H1 (cell line): ENCODE measurements around the gene MPPE1. TPM values are rescaled to one million over a fixed set of nuclear protein-coding genes. Genes with fewer than 3 reads are reported as not detected.

Experiments used
- CTCF ChIA-PET: fragments of 300-600 bp; sonication (Branson Sonifier 250); formaldehyde crosslinking; loops from one replicate; lab custom pipeline; 2021; ENCODE audit not compliant: partially characterized antibody; lab: Charles Lee
- POLR2A ChIA-PET: fragments of 300-600 bp; sonication (Branson Sonifier 250); formaldehyde crosslinking; loops from one replicate; lab custom pipeline; 2021; ENCODE audit warnings: inconsistent platforms; ENCODE audit not compliant: partially characterized antibody; lab: Charles Lee
- DNase-seq, 2 experiments: peaks; one replicate each; pipeline versions ENCODE4 v3.0.0 to v3.0.0-alpha.2; 2010 to 2022; ENCODE audit warnings: low spot score in 2 of 2, low read depth in 1 of 2, mixed read lengths in 1 of 2
- FAIRE-seq: peaks from 2 replicates; lab custom pipeline; 2011; peaks lifted over from hg19 to GRCh38; lab: Jason Lieb, UNC
- H2AFZ ChIP-seq: 2 replicates; pipeline ENCODE4 v1.8.1; 2012; ENCODE audit warnings: low read length, inconsistent platforms
- H2AK5ac ChIP-seq: 2 replicates; pipeline ENCODE4 v1.6.1; 2013; ENCODE audit warnings: low read depth, low read length
- H2BK120ac ChIP-seq: replicated peaks from 2 replicates; pipeline ENCODE3; 2013; ENCODE audit warnings: low read depth, low read length, inconsistent platforms
- H2BK12ac ChIP-seq: 2 replicates; pipeline ENCODE4 v1.6.1; 2013; ENCODE audit warnings: low read depth, low read length
- H2BK15ac ChIP-seq: 2 replicates; pipeline ENCODE4 v1.6.1; 2013; ENCODE audit warnings: low read length
- H2BK20ac ChIP-seq: 2 replicates; pipeline ENCODE4 v1.6.1; 2013; ENCODE audit warnings: low read length
- H2BK5ac ChIP-seq: 2 replicates; pipeline ENCODE4 v1.6.1; 2013; ENCODE audit warnings: low read depth, low read length
- H3K14ac ChIP-seq: 2 replicates; pipeline ENCODE4 v1.6.1; 2013; ENCODE audit warnings: inconsistent platforms; ENCODE audit not compliant: insufficient read length
- H3K18ac ChIP-seq: 2 replicates; pipeline ENCODE4 v1.6.1; 2013; ENCODE audit warnings: low read length; ENCODE audit errors: extremely low read depth
- H3K23ac ChIP-seq: 2 replicates; pipeline ENCODE4 v1.6.1; 2013; ENCODE audit warnings: inconsistent platforms; ENCODE audit not compliant: insufficient read length
- H3K23me2 ChIP-seq: 2 replicates; pipeline ENCODE4 v1.6.1; 2013; ENCODE audit warnings: low read depth, low read length
- H3K27ac ChIP-seq: 2 replicates; pipeline ENCODE4 v1.6.1; 2011; ENCODE audit warnings: low read depth, low read length, inconsistent platforms
- H3K27me3 ChIP-seq, 4 experiments: replicated peaks in 1 of 4; 1 replicate in 1 of 4; 2 replicates in 3 of 4; pipeline versions ENCODE4 v1.6.1 to v1.8.1; 2011 to 2013; ENCODE audit warnings: low read length in 3 of 4, mild to moderate bottlenecking in 3 of 4, inconsistent platforms in 2 of 4, mixed read lengths in 2 of 4, moderate library complexity in 1 of 4; ENCODE audit not compliant: control insufficient read depth in 3 of 4, insufficient read depth in 3 of 4; ENCODE audit errors: extremely low read depth in 1 of 4
- H3K36me3 ChIP-seq, 4 experiments: 2 replicates each; pipeline versions ENCODE4 v1.6.1 to v1.8.1; 2011 to 2013; ENCODE audit warnings: mild to moderate bottlenecking in 4 of 4, low read length in 3 of 4, moderate library complexity in 2 of 4, control low read depth in 1 of 4, inconsistent platforms in 1 of 4; ENCODE audit not compliant: insufficient read depth in 4 of 4, control insufficient read depth in 2 of 4
- H3K4ac ChIP-seq: replicated peaks from 2 replicates; pipeline ENCODE3; 2013; ENCODE audit warnings: low read length, low read depth, mixed read lengths, inconsistent platforms; ENCODE audit not compliant: insufficient read length
- H3K4me1 ChIP-seq, 4 experiments: replicated peaks in 1 of 4; 1 replicate in 1 of 4; 2 replicates in 3 of 4; pipeline versions ENCODE4 v1.6.1 to v1.8.1; 2011 to 2013; ENCODE audit warnings: low read length in 3 of 4, inconsistent platforms in 2 of 4, mixed read lengths in 1 of 4; ENCODE audit not compliant: insufficient read depth in 4 of 4, control insufficient read depth in 3 of 4
- H3K4me2 ChIP-seq, 2 experiments: 2 replicates each; pipeline versions ENCODE4 v1.6.1 to v1.8.1; 2011 to 2013; ENCODE audit warnings: low read depth in 2 of 2, low read length in 2 of 2, control low read depth in 1 of 2, inconsistent platforms in 1 of 2, mild to moderate bottlenecking in 1 of 2; ENCODE audit not compliant: insufficient read depth in 1 of 2
- H3K4me3 ChIP-seq, 4 experiments: fragments of 200-600, 300-600 bp in 1 of 4; sonication (generic), shearing (Covaris generic), sonication (Bioruptor Twin) in 1 of 4; 2 replicates each; pipeline versions ENCODE4 v1.5.1 to v1.8.1; 2011 to 2016; ENCODE audit warnings: low read length in 4 of 4, low read depth in 3 of 4, control low read depth in 2 of 4, inconsistent platforms in 2 of 4, mild to moderate bottlenecking in 2 of 4, mixed read lengths in 1 of 4, moderate library complexity in 1 of 4; ENCODE audit not compliant: insufficient read depth in 2 of 4; ENCODE audit errors: extremely low read depth in 1 of 4
- H3K56ac ChIP-seq: replicated peaks from 2 replicates; pipeline ENCODE3; 2013; ENCODE audit warnings: low read depth, mild to moderate bottlenecking, mixed read lengths, low read length, inconsistent platforms; ENCODE audit not compliant: insufficient read length
- H3K79me1 ChIP-seq: 2 replicates; pipeline ENCODE4 v1.6.1; 2013; ENCODE audit warnings: low read depth, low read length, control low read depth
- H3K79me2 ChIP-seq, 2 experiments: 2 replicates each; pipeline versions ENCODE4 v1.6.1 to v1.8.1; 2012 to 2013; ENCODE audit warnings: low read length in 2 of 2, mild to moderate bottlenecking in 2 of 2, inconsistent platforms in 1 of 2; ENCODE audit not compliant: insufficient read depth in 2 of 2, control insufficient read depth in 1 of 2
- H3K9ac ChIP-seq, 4 experiments: replicated peaks in 1 of 4; 1 replicate in 1 of 4; 2 replicates in 3 of 4; pipeline versions ENCODE4 v1.6.1 to v1.8.1; 2011 to 2013; ENCODE audit warnings: low read depth in 3 of 4, low read length in 3 of 4, control low read depth in 2 of 4, mild to moderate bottlenecking in 2 of 4, moderate library complexity in 2 of 4, inconsistent platforms in 1 of 4; ENCODE audit errors: extremely low read depth in 1 of 4
- H3K9me3 ChIP-seq, 2 experiments: 2 replicates each; pipeline versions ENCODE4 v1.6.1 to v1.8.1; 2012 to 2013; ENCODE audit warnings: mild to moderate bottlenecking in 2 of 2, moderate library complexity in 2 of 2, control low read depth in 1 of 2, inconsistent platforms in 1 of 2, low read depth in 1 of 2, low read length in 1 of 2, mixed read lengths in 1 of 2; ENCODE audit not compliant: insufficient read depth in 2 of 2
- H4K20me1 ChIP-seq, 2 experiments: replicated peaks in 1 of 2; 2 replicates each; pipeline versions ENCODE3 to v1.8.1; 2011 to 2013; ENCODE audit warnings: inconsistent platforms in 2 of 2, low read length in 2 of 2, mild to moderate bottlenecking in 1 of 2; ENCODE audit not compliant: insufficient read depth in 2 of 2, control insufficient read depth in 1 of 2
- H4K5ac ChIP-seq: 2 replicates; pipeline ENCODE4 v1.6.1; 2013; ENCODE audit warnings: low read length, low read depth, mixed read lengths, inconsistent platforms; ENCODE audit not compliant: insufficient read length
- H4K8ac ChIP-seq: 2 replicates; pipeline ENCODE4 v1.8.0; 2013; ENCODE audit warnings: mild to moderate bottlenecking, moderate library complexity, low read length, inconsistent platforms; ENCODE audit not compliant: insufficient read depth; ENCODE audit errors: extremely low read depth
- H4K91ac ChIP-seq: replicated peaks from 2 replicates; pipeline ENCODE3; 2013; ENCODE audit warnings: low read length, mixed read lengths, inconsistent platforms; ENCODE audit not compliant: insufficient read length
- CHD2 ChIP-seq: IDR thresholded peaks from 2 replicates; pipeline ENCODE4 v1.6.1; 2012; ENCODE audit warnings: low read length, improper control_type of control experiment
- CTCF ChIP-seq, 3 experiments: IDR thresholded peaks; 1 replicate in 2 of 3; 2 replicates in 1 of 3; pipeline versions ENCODE4 v1.5.1 to v1.6.1; 2011; ENCODE audit warnings: low read length in 3 of 3, mild to moderate bottlenecking in 3 of 3, inconsistent platforms in 2 of 3, low read depth in 1 of 3, moderate library complexity in 1 of 3; ENCODE audit not compliant: insufficient read depth in 1 of 3; ENCODE audit errors: control extremely low read depth in 1 of 3
- EGR1 ChIP-seq: IDR thresholded peaks from 2 replicates; pipeline ENCODE4 v1.6.1; 2011; ENCODE audit warnings: low read depth, low read length, borderline replicate concordance
- EP300 ChIP-seq, 2 experiments: IDR thresholded peaks; 1 replicate in 1 of 2; 2 replicates in 1 of 2; pipeline ENCODE4 v1.6.1; 2011 to 2012; ENCODE audit warnings: low read depth in 2 of 2, low read length in 2 of 2, mild to moderate bottlenecking in 2 of 2, borderline replicate concordance in 1 of 2, inconsistent platforms in 1 of 2, moderate library complexity in 1 of 2
- FOSL1 ChIP-seq: IDR thresholded peaks from 2 replicates; pipeline ENCODE4 v1.6.1; 2011; ENCODE audit warnings: mild to moderate bottlenecking, low read depth, low read length, moderate library complexity; ENCODE audit not compliant: insufficient read depth
- HDAC2 ChIP-seq, 2 experiments: fragments of 300-600 bp in 1 of 2; sonication (generic) in 1 of 2; IDR thresholded peaks; 2 replicates each; pipeline ENCODE4 v1.6.1; 2011 to 2012; ENCODE audit warnings: low read depth in 2 of 2, low read length in 2 of 2, mild to moderate bottlenecking in 2 of 2, moderate library complexity in 2 of 2, borderline replicate concordance in 1 of 2, inconsistent platforms in 1 of 2
- MAX ChIP-seq: IDR thresholded peaks from 2 replicates; pipeline ENCODE4 v1.6.1; 2012; ENCODE audit warnings: inconsistent platforms
- PHF8 ChIP-seq: fragments of 200-600 bp; sonication (generic); conservative IDR thresholded peaks from 2 replicates; pipeline ENCODE4 v1.7.1; 2012; ENCODE audit warnings: low read depth, mild to moderate bottlenecking, inconsistent platforms, low read length, moderate library complexity
- SUZ12 ChIP-seq: fragments of 200-600 bp; sonication (generic); IDR thresholded peaks from 2 replicates; pipeline ENCODE4 v1.6.1; 2012; ENCODE audit warnings: mild to moderate bottlenecking, inconsistent platforms, low read length, moderate library complexity, mixed read lengths
- TEAD4 ChIP-seq: IDR thresholded peaks from 2 replicates; pipeline ENCODE4 v1.6.1; 2012; ENCODE audit warnings: low read depth, low read length, inconsistent platforms, mixed read lengths
- WGBS, 2 experiments: shearing (Covaris generic) in 1 of 2; methylation state at CpG; one replicate each; pipeline versions ENCODE4 v1.1.6 to v1.1.7; 2013 to 2015; ENCODE audit warnings: low lambda C conversion rate in 2 of 2, mixed read lengths in 2 of 2, inconsistent platforms in 1 of 2, low coverage in 1 of 2, missing lambda C conversion rate in 1 of 2; ENCODE audit not compliant: insufficient replicate concordance in 2 of 2, insufficient coverage in 1 of 2, insufficient read length in 1 of 2; ENCODE audit errors: extremely low coverage in 1 of 2, missing lambda C conversion rate in 1 of 2; 5-methylcytosine and 5-hydroxymethylcytosine counted together
- polyA plus RNA-seq, 7 experiments: library from polyadenylated mRNA; depleted of rRNA in 3 of 7; stranded (reverse) in 5 of 7; unstranded in 2 of 7; fragments of >200 nt in 5 of 7; fragments of 200-250 nt in 2 of 7; gene quantifications; 1 replicate in 5 of 7; 2 replicates in 1 of 7; 4 replicates in 1 of 7; pipeline versions ENCODE4 v1.2.1 to v1.2.3, GENCODE V29; 2011 to 2013; ENCODE audit warnings: missing spikeins in 2 of 7, mixed read lengths in 2 of 7
- total RNA-seq: library from RNA; stranded (reverse); fragmentation: NEBNext Ultra II Directional; extraction: Animal tissue kit (Norgen Biotek cat#: 25700); gene quantifications from 2 replicates; pipeline ENCODE4 v1.2.1, GENCODE V29; 2021

The MPPE1 gene
- total and polyA plus RNA-seq, 2 of the 8 experiments (the other 6 are each of a cell fraction or from before 2014, with no cell fraction given), result 13.7 to 20.9 TPM

GRCh38 chr18:11906176-11906575 lies 1.9 kb downstream of the MPPE1 start:
- Histone ChIP-seq H3K14ac (no peak overlapping the region), H4K5ac (no peak overlapping the region), H4K8ac (no peak overlapping the region), H3K4me2 (no peak overlapping the region; a peak in 1 of 4 replicates), H3K56ac (no peak overlapping the region), H2AK5ac (no peak overlapping the region), H3K79me2 (no peaks in the 10 kb centered on the region), H3K23ac (no peak overlapping the region), H3K9ac (no peak overlapping the region), H4K91ac (peak overlapping the region; percentile 44), H3K9me3 (no peaks in the 10 kb centered on the region), H2BK15ac (no peak overlapping the region), H2BK12ac (no peak overlapping the region), H2BK5ac (peak overlapping the region; percentile 71; the same call in 1 of the 2 replicates), H3K23me2 (peaks cover 10% of the 10 kb centered on the region; the same call in 1 of the 2 replicates), H3K4me1 (peaks cover 3 to 21% (median 15%) of the 10 kb centered on the region in 4 experiments; a peak in 6 of 7 replicates), H3K79me1 (no peaks in the 10 kb centered on the region), H3K4ac (no peak overlapping the region), H3K27me3 (no peaks in the 10 kb centered on the region), H4K20me1 (no peaks in the 10 kb centered on the region), H2AFZ (no peak overlapping the region), H3K27ac (no peak overlapping the region), H3K36me3 (no peaks in the 10 kb centered on the region), H2BK120ac (no peak overlapping the region), H3K4me3 (no peak overlapping the region), H3K18ac (no peak overlapping the region; the same call in 1 of the 2 replicates), H2BK20ac (no peak overlapping the region)
- no peak for DNase-seq
- POLR2A ChIA-PET, result interaction anchor here (0.7 to 1.1 kb wide), 3 partner anchors 12 to 85 kb away, joined by 3 read pairs; no protein-coding TSS in a partner anchor
- CTCF ChIA-PET, result interaction anchor here (1.0 to 1.6 kb wide), 6 partner anchors 80 to 250 kb away, joined by 3 to 6 read pairs (median 4); no protein-coding TSS in a partner anchor
- WGBS, 2 experiments, result 100% methylated on average over 1 of the region's 1 CpG; no CpG with 5 or more reads in 1 of the 2 experiments
- no peak for FAIRE-seq
- no peak for TF ChIP-seq EP300 (IDR thresholded peaks at IDR 0.05; ENCODE audit: borderline replicate concordance in 1 of 2, low read depth in 2 of 2, low read length in 2 of 2)
- no peak for TF ChIP-seq FOSL1
- TF ChIP-seq SUZ12, result no peak
- no peak for TF ChIP-seq HDAC2 (IDR thresholded peaks at IDR 0.05; ENCODE audit: borderline replicate concordance in 1 of 2, low read depth in 2 of 2, low read length in 2 of 2)
- TF ChIP-seq TEAD4, result no peak
- TF ChIP-seq CTCF (IDR thresholded peaks at IDR 0.05; ENCODE audit: control extremely low read depth in 1 of 3, insufficient read depth in 1 of 3, low read depth in 1 of 3, low read length in 3 of 3), result no peak
- no peak for TF ChIP-seq PHF8
- no peak for TF ChIP-seq EGR1
- no peak for TF ChIP-seq MAX
- no peak for TF ChIP-seq CHD2
